ENCODE data around the gene BRINP3.

GRCh38 chr1:190474650-190475211 is 2.9 kb downstream of the BRINP3 start:
- TF ChIP-seq CTCF (IDR thresholded peaks at IDR 0.05) (no peak), POLR2A (IDR thresholded peaks at IDR 0.05; ENCODE audit: low read length) (no peak), EP300 (IDR thresholded peaks at IDR 0.05) (no peak), GATA3 (IDR thresholded peaks at IDR 0.05; ENCODE audit: borderline replicate concordance) (no peak), EHF (CRISPR knock-in tag; IDR thresholded peaks at IDR 0.05) (no peak), MAX (IDR thresholded peaks at IDR 0.05) (no peak), POLR2AphosphoS2 (conservative IDR thresholded peaks at IDR 0.05; ENCODE audit: low read length) (no peak), CBX2 (IDR thresholded peaks at IDR 0.05; ENCODE audit: borderline replicate concordance, low read depth) (no peak), FOSL2 (IDR thresholded peaks at IDR 0.05) (no peak), FOSL2 (CRISPR knock-in tag; IDR thresholded peaks at IDR 0.05) (no peak), RFX5 (IDR thresholded peaks at IDR 0.05) (no peak), KDM5A (IDR thresholded peaks at IDR 0.05) (no peak)
